ENCODE data around the gene PTOV1. TPM values are rescaled to one million over a fixed set of nuclear protein-coding genes. Genes with fewer than 3 reads are reported as not detected.
A peak's percentile ranks its signal among the peaks of the same experiment; 100 is the strongest.

The PTOV1 gene
- total RNA-seq, 1 experiment from 2014 or later, result 296 TPM

- Mint-ChIP-seq H3K27ac (peak overlapping the region; percentile 74), H3K36me3 (peaks cover 35% of the 10 kb centered on the region), H3K9me3 (no peaks in the 10 kb centered on the region), H3K4me1 (peaks cover 15% of the 10 kb centered on the region), H3K27me3 (ENCODE audit: low read depth) (no peaks in the 10 kb centered on the region; the same call in 1 of the 2 replicates), H3K4me3 (no peak overlapping the region)
- TF ChIP-seq, protein P1, sequence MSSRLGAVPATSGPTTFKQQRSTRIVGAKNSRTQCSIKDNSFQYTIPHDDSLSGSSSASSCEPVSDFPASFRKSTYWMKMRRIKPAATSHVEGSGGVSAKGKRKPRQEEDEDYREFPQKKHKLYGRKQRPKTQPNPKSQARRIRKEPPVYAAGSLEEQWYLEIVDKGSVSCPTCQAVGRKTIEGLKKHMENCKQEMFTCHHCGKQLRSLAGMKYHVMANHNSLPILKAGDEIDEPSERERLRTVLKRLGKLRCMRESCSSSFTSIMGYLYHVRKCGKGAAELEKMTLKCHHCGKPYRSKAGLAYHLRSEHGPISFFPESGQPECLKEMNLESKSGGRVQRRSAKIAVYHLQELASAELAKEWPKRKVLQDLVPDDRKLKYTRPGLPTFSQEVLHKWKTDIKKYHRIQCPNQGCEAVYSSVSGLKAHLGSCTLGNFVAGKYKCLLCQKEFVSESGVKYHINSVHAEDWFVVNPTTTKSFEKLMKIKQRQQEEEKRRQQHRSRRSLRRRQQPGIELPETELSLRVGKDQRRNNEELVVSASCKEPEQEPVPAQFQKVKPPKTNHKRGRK (CRISPR knock-in tag; IDR thresholded peaks at IDR 0.05; ENCODE audit: borderline replicate concordance), result no peak
- no peak for TF ChIP-seq CBFB (CRISPR knock-in tag; IDR thresholded peaks at IDR 0.05; ENCODE audit: low read depth)
- no peak for TF ChIP-seq ZNF219 (CRISPR knock-in tag; IDR thresholded peaks at IDR 0.05; ENCODE audit: borderline replicate concordance)
- no peak for TF ChIP-seq ATF1 (CRISPR knock-in tag; IDR thresholded peaks at IDR 0.05)
- TF ChIP-seq PRDM15 (CRISPR knock-in tag; IDR thresholded peaks at IDR 0.05), result no peak
- TF ChIP-seq NFYB (CRISPR knock-in tag; conservative IDR thresholded peaks at IDR 0.05; ENCODE audit: low read depth), result no peak
- no peak for TF ChIP-seq E2F4 (CRISPR knock-in tag; IDR thresholded peaks at IDR 0.05; ENCODE audit: borderline replicate concordance, low read depth)
- TF ChIP-seq ZNF416 (CRISPR knock-in tag; IDR thresholded peaks at IDR 0.05), result no peak
- no peak for TF ChIP-seq ZNF423 (CRISPR knock-in tag; IDR thresholded peaks at IDR 0.05)
- ChIA-PET CTCF (interaction anchor here (1.5 to 2.1 kb wide), 3 partner anchors 9 to 313 kb away, joined by 3 to 8 read pairs (median 6); partner anchors contain the start of gene FUZ), POLR2A (interaction anchor here (0.7 to 2.4 kb wide), 2 partner anchors 10 to 1657 kb away, joined by 3 to 7 read pairs; no protein-coding TSS in a partner anchor)
- DNase-seq (ENCODE audit: low spot score) (no peak), ATAC-seq (no peak)
Measured at GRCh38 chr19:49859682-49860335, 8.8 kb downstream of the PTOV1 start.

- DNase-seq (ENCODE audit: low spot score) (no peak), ATAC-seq (no peak)
- CTCF ChIA-PET, result interaction anchor here (1.1 to 1.5 kb wide), 3 partner anchors 9 to 313 kb away, joined by 3 to 8 read pairs (median 3); partner anchors contain the start of gene FUZ
- peak overlapping the region; percentile 64 for H3K27ac Mint-ChIP-seq
- H3K9me3 Mint-ChIP-seq, result no peaks in the 10 kb centered on the region
- POLR2A ChIA-PET, result interaction anchor here (1.1 to 1.2 kb wide), 2 partner anchors 10 to 48 kb away, joined by 3 read pairs; no protein-coding TSS in a partner anchor
- H3K4me3 Mint-ChIP-seq, result no peak overlapping the region
- peaks cover 22% of the 10 kb centered on the region for H3K4me1 Mint-ChIP-seq
- H3K27me3 Mint-ChIP-seq (ENCODE audit: low read depth), result no peaks in the 10 kb centered on the region; the same call in 1 of the 2 replicates
- H3K36me3 Mint-ChIP-seq, result peaks cover 37% of the 10 kb centered on the region
- TF ChIP-seq FOXP1 (CRISPR knock-in tag; IDR thresholded peaks at IDR 0.05; ENCODE audit: borderline replicate concordance) (0 out of 2 replicates have a peak, but pooled peaks have one; percentile 35), PRDM15 (CRISPR knock-in tag; IDR thresholded peaks at IDR 0.05) (no peak), ATF1 (CRISPR knock-in tag; IDR thresholded peaks at IDR 0.05) (no peak)
Measured at GRCh38 chr19:49860336-49861102, 9.6 kb downstream of the PTOV1 start.

Measured in WTC11 (cell line).